Gastrocnemius medialis (tissue), 4 donors: ENCODE measurements around the gene IFI6.

Experiments
- CTCF ChIP-seq, 5 experiments: fragments of 450-650 bp in 3 of 5; fragments of 200-600 bp in 2 of 5; sonication (generic) in 2 of 5; IDR thresholded peaks in 4 of 5; conservative IDR thresholded peaks in 1 of 5; 1 replicate in 4 of 5; 2 replicates in 1 of 5; pipeline ENCODE4 v1.5.1; 2016 to 2019; ENCODE audit warnings: antibody characterized with exemption in 5 of 5, mild to moderate bottlenecking in 3 of 5, moderate library complexity in 3 of 5
- POLR2A ChIP-seq, 2 donors: fragments of 450-650 bp; IDR thresholded peaks; one replicate each; pipeline ENCODE4 v1.6.1; 2017; ENCODE audit warnings: antibody characterized with exemption in 2 of 2, mild to moderate bottlenecking in 2 of 2, moderate library complexity in 2 of 2

- no peak for TF ChIP-seq CTCF (IDR thresholded peaks at IDR 0.05 in 4 of 5, conservative IDR thresholded peaks at IDR 0.05 in 1 of 5)
- no peak for TF ChIP-seq POLR2A (IDR thresholded peaks at IDR 0.05)
These were observed 43.3 kb downstream of the IFI6 start for GRCh38 chr1:27628712-27629111.
